ENCODE results near the gene PURA. TPM values are rescaled to one million over a fixed set of nuclear protein-coding genes. Genes with fewer than 3 reads are reported as not detected.
A peak's percentile ranks its signal among the peaks of the same experiment; 100 is the strongest.

PURA gene
- total RNA-seq, 1 donor from 2014 or later, result 9.2 TPM

- Histone ChIP-seq H3K4me1 (ENCODE audit: insufficient read depth, low read length) (peaks cover 1% of the 10 kb centered on the region), H3K36me3 (ENCODE audit: insufficient read depth, low read length) (no peaks in the 10 kb centered on the region), H3K9ac (ENCODE audit: low read length) (no peak overlapping the region), H2AFZ (ENCODE audit: low read depth, low read length) (no peak overlapping the region), H3K79me2 (ENCODE audit: insufficient read depth, low read length) (no peaks in the 10 kb centered on the region), H3K27ac (ENCODE audit: low read depth, low read length) (no peak overlapping the region), H3K4me2 (ENCODE audit: low read length) (no peak overlapping the region), H3K9me3 (ENCODE audit: insufficient read depth, low read depth, low read length) (no peaks in the 10 kb centered on the region), H4K20me1 (ENCODE audit: insufficient read depth, low read length) (no peaks in the 10 kb centered on the region), H3K4me3 (ENCODE audit: insufficient read depth, low read depth, low read length) (no peak overlapping the region), H3K27me3 (ENCODE audit: insufficient read depth, low read length) (no peaks in the 10 kb centered on the region)
- DNase-seq (ENCODE audit: low read depth) (no peak), FAIRE-seq (no peak)
- peaks cover 25% of the 10 kb centered on the region for H3K27me3 Mint-ChIP-seq (ENCODE audit: low read depth, unreplicated experiment)
- no peaks in the 10 kb centered on the region for H3K36me3 Mint-ChIP-seq (ENCODE audit: low read depth, unreplicated experiment)
- no peaks in the 10 kb centered on the region for H3K9me3 Mint-ChIP-seq (ENCODE audit: unreplicated experiment)
- no peak for TF ChIP-seq CTCF (IDR thresholded peaks at IDR 0.05; ENCODE audit: insufficient read depth, low read depth, low read length)
- no peak for TF ChIP-seq EZH2 (IDR thresholded peaks at IDR 0.05; ENCODE audit: insufficient read depth, low read length)
- no peaks in the 10 kb centered on the region for H3K4me1 Mint-ChIP-seq (ENCODE audit: low read depth, unreplicated experiment)
- H3K4me3 Mint-ChIP-seq (ENCODE audit: unreplicated experiment), result no peak overlapping the region
- no peak overlapping the region for H3K27ac Mint-ChIP-seq (ENCODE audit: unreplicated experiment)
These were observed 55.5 kb downstream of the PURA start for GRCh38 chr5:140169410-140169809.

- no peak overlapping the region for H3K9ac ChIP-seq (ENCODE audit: low read length)
- no peaks in the 10 kb centered on the region for H3K27me3 ChIP-seq (ENCODE audit: insufficient read depth, low read length)
- no peaks in the 10 kb centered on the region for H4K20me1 ChIP-seq (ENCODE audit: insufficient read depth, low read length)
- Mint-ChIP-seq H3K36me3 (ENCODE audit: low read depth, unreplicated experiment) (no peaks in the 10 kb centered on the region), H3K4me1 (ENCODE audit: low read depth, unreplicated experiment) (peaks cover 2% of the 10 kb centered on the region), H3K9me3 (ENCODE audit: unreplicated experiment) (no peaks in the 10 kb centered on the region), H3K4me3 (ENCODE audit: unreplicated experiment) (no peak overlapping the region), H3K27me3 (ENCODE audit: low read depth, unreplicated experiment) (peaks cover 6% of the 10 kb centered on the region), H3K27ac (ENCODE audit: unreplicated experiment) (no peak overlapping the region)
- no peaks in the 10 kb centered on the region for H3K36me3 ChIP-seq (ENCODE audit: insufficient read depth, low read length)
- no peak overlapping the region for H3K4me3 ChIP-seq (ENCODE audit: insufficient read depth, low read depth, low read length)
- no peak overlapping the region for H3K4me2 ChIP-seq (ENCODE audit: low read length)
- H3K4me1 ChIP-seq (ENCODE audit: insufficient read depth, low read length), result peaks cover 12% of the 10 kb centered on the region
- no peaks in the 10 kb centered on the region for H3K79me2 ChIP-seq (ENCODE audit: insufficient read depth, low read length)
- H3K9me3 ChIP-seq (ENCODE audit: insufficient read depth, low read depth, low read length), result no peaks in the 10 kb centered on the region
- H2AFZ ChIP-seq (ENCODE audit: low read depth, low read length), result no peak overlapping the region
- FAIRE-seq (no peak), DNase-seq (ENCODE audit: low read depth) (no peak)
- H3K27ac ChIP-seq (ENCODE audit: low read depth, low read length), result no peak overlapping the region
- TF ChIP-seq CTCF (IDR thresholded peaks at IDR 0.05; ENCODE audit: insufficient read depth, low read depth, low read length) (no peak), EZH2 (IDR thresholded peaks at IDR 0.05; ENCODE audit: insufficient read depth, low read length) (no peak)
These were observed 58.6 kb downstream of the PURA start for GRCh38 chr5:140172483-140172882.

- H3K79me2 ChIP-seq (ENCODE audit: insufficient read depth, low read length), result no peaks in the 10 kb centered on the region
- H3K4me2 ChIP-seq (ENCODE audit: low read length), result no peak overlapping the region
- Mint-ChIP-seq H3K4me1 (ENCODE audit: low read depth, unreplicated experiment) (peaks cover 6% of the 10 kb centered on the region), H3K36me3 (ENCODE audit: low read depth, unreplicated experiment) (no peaks in the 10 kb centered on the region), H3K27ac (ENCODE audit: unreplicated experiment) (no peak overlapping the region), H3K9me3 (ENCODE audit: unreplicated experiment) (no peaks in the 10 kb centered on the region), H3K4me3 (ENCODE audit: unreplicated experiment) (peak overlapping the region; percentile 60), H3K27me3 (ENCODE audit: low read depth, unreplicated experiment) (peaks cover 6% of the 10 kb centered on the region)
- no peaks in the 10 kb centered on the region for H3K36me3 ChIP-seq (ENCODE audit: insufficient read depth, low read length)
- H3K9me3 ChIP-seq (ENCODE audit: insufficient read depth, low read depth, low read length), result no peaks in the 10 kb centered on the region
- H3K27me3 ChIP-seq (ENCODE audit: insufficient read depth, low read length), result no peaks in the 10 kb centered on the region
- H3K27ac ChIP-seq (ENCODE audit: low read depth, low read length), result no peak overlapping the region
- TF ChIP-seq CTCF (IDR thresholded peaks at IDR 0.05; ENCODE audit: insufficient read depth, low read depth, low read length) (no peak), EZH2 (IDR thresholded peaks at IDR 0.05; ENCODE audit: insufficient read depth, low read length) (no peak)
- H4K20me1 ChIP-seq (ENCODE audit: insufficient read depth, low read length), result no peaks in the 10 kb centered on the region
- H3K4me1 ChIP-seq (ENCODE audit: insufficient read depth, low read length), result peaks cover 12% of the 10 kb centered on the region
- no peak for FAIRE-seq
- no peak for DNase-seq (ENCODE audit: low read depth)
- no peak overlapping the region for H3K4me3 ChIP-seq (ENCODE audit: insufficient read depth, low read depth, low read length)
- no peak overlapping the region for H2AFZ ChIP-seq (ENCODE audit: low read depth, low read length)
- H3K9ac ChIP-seq (ENCODE audit: low read length), result no peak overlapping the region
These were observed 60.1 kb downstream of the PURA start for GRCh38 chr5:140174014-140174413.
